ENCODE data around the gene RITA1.

The RITA1 gene

DNA sequence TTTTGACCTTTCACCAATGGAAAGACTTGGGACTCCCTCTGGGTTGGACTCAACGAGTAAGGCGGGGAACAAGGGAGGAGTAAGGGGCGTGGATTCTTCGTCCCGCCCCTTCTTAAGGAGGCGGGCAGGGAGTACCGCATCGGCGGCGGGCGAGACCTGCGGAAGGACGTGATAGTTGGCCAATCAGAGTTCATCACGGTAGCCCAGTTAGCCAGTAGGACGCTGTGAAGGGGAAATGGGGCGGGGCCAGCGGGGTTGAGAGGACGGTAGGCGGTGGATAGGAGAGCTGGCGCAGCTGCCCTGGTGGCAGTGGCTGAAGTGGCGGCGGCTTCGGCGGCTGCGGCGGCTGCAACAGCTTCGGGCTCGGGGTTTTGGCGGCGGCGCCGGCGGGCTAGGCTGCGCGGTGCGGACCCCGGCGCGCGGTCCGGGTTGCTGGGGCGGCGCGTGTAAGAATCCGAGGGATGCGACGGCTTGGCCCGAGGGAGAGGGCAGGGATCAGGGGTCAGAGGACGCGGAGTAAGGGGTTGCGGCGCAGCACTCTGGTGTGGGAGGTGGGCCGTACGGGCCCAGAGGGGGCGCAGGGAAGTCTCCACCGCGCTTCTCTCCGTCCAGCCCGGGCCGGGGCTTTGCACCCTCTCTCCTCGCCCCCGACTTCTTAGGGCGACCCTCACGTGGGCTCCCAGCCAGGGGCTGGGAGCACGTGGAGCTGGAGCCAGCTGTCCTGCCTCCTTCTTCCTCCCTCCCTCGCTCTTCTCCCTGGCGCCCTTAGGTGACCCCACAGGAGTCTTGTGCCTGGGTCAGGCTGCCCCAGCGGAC is 35.9 kb downstream of the RITA1 start, which contains the start of gene TPCN1:
Gene TPCN1, plus strand, starts transcription at position 284 of the 816 bp plus-strand sequence. CDS start 5,389 bp downstream, outside the sequence.
- peak within 1 kb of the TSS; percentile 94 for H3K4me3 ChIP-seq (ENCODE audit: low read depth, low read length)
- peak; percentile 100 for DNase-seq (ENCODE audit: low read depth)
- TF ChIP-seq POLR2A (IDR thresholded peaks at IDR 0.05; ENCODE audit: extremely low read depth, insufficient read length) (peak; percentile 98), MYC (IDR thresholded peaks at IDR 0.05; ENCODE audit: low read depth, low read length) (peak; percentile 96)
- TF ChIP-seq, protein P1, sequence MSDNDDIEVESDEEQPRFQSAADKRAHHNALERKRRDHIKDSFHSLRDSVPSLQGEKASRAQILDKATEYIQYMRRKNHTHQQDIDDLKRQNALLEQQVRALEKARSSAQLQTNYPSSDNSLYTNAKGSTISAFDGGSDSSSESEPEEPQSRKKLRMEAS (IDR thresholded peaks at IDR 0.05; ENCODE audit: low read depth, low read length) = peak; percentile 97
- TF ChIP-seq, protein P2, sequence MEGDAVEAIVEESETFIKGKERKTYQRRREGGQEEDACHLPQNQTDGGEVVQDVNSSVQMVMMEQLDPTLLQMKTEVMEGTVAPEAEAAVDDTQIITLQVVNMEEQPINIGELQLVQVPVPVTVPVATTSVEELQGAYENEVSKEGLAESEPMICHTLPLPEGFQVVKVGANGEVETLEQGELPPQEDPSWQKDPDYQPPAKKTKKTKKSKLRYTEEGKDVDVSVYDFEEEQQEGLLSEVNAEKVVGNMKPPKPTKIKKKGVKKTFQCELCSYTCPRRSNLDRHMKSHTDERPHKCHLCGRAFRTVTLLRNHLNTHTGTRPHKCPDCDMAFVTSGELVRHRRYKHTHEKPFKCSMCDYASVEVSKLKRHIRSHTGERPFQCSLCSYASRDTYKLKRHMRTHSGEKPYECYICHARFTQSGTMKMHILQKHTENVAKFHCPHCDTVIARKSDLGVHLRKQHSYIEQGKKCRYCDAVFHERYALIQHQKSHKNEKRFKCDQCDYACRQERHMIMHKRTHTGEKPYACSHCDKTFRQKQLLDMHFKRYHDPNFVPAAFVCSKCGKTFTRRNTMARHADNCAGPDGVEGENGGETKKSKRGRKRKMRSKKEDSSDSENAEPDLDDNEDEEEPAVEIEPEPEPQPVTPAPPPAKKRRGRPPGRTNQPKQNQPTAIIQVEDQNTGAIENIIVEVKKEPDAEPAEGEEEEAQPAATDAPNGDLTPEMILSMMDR (IDR thresholded peaks at IDR 0.05; ENCODE audit: low read depth, low read length) = no peak

DNA sequence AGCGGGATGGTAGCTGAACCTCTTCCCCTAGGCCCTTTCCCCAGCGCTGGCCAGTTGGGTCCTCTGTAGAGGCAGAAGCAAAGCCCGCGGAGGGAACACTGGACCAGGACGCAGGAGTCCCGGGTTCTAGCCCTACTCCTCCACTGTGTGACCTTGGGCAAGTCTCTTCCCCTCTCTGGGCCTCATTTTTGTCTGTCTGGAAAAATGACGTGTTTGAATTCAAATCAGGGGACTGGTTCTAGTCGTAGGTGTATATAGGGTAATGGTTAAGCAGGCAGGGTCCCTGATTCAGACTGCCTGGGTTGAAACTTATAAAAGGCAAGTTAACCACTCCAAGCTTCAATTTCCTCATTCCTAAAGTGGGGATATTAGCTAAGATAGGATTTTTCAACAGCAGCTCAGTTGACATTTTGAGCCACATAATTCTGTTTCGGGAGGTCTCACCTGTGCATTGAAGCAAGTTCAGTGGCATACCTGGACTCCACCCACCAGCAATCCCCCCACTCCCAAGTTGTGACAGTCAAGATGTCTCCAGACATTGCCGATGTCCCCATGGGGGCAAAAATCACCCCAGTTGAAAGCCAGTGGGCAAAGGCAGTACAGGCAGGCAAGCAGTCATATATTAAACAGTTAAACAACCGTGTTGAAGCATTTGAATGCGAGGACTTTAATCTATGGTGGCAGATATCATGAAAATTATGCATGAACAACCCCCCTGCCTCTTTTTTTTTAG is 36.6 kb downstream of the RITA1 start:
- DNase-seq (ENCODE audit: low read depth) = peak; percentile 32
- H3K4me3 ChIP-seq (ENCODE audit: low read depth, low read length) = peak overlapping the region; percentile 94
- TF ChIP-seq MYC (IDR thresholded peaks at IDR 0.05; ENCODE audit: low read depth, low read length) (no peak), POLR2A (IDR thresholded peaks at IDR 0.05; ENCODE audit: extremely low read depth, insufficient read length) (no peak)
- TF ChIP-seq, protein P2 (IDR thresholded peaks at IDR 0.05; ENCODE audit: low read depth, low read length) = no peak
- TF ChIP-seq, protein P1 (IDR thresholded peaks at IDR 0.05; ENCODE audit: low read depth, low read length) = no peak

GRCh38 chr12:113222730-113223531 is 37.4 kb downstream of the RITA1 start:
- H3K4me3 ChIP-seq (ENCODE audit: low read depth, low read length) = peak overlapping the region; percentile 94
- peak; percentile 60 for DNase-seq (ENCODE audit: low read depth)
- no peak for TF ChIP-seq POLR2A (IDR thresholded peaks at IDR 0.05; ENCODE audit: extremely low read depth, insufficient read length)

- TF ChIP-seq, protein P2 (IDR thresholded peaks at IDR 0.05; ENCODE audit: low read depth, low read length) = no peak
- TF ChIP-seq, protein P1 (IDR thresholded peaks at IDR 0.05; ENCODE audit: low read depth, low read length) = no peak
- TF ChIP-seq POLR2A (IDR thresholded peaks at IDR 0.05; ENCODE audit: extremely low read depth, insufficient read length) = no peak
- TF ChIP-seq MYC (IDR thresholded peaks at IDR 0.05; ENCODE audit: low read depth, low read length) = no peak
- no peak for DNase-seq (ENCODE audit: low read depth)
- H3K4me3 ChIP-seq (ENCODE audit: low read depth, low read length) = no peak overlapping the region
Measured at GRCh38 chr12:113224955-113225354, 39.4 kb downstream of the RITA1 start.

- H3K4me3 ChIP-seq (ENCODE audit: low read depth, low read length) = no peak overlapping the region
- DNase-seq (ENCODE audit: low read depth) = no peak
- TF ChIP-seq MYC (IDR thresholded peaks at IDR 0.05; ENCODE audit: low read depth, low read length) = no peak
- TF ChIP-seq, protein P1 (IDR thresholded peaks at IDR 0.05; ENCODE audit: low read depth, low read length) = no peak
- TF ChIP-seq POLR2A (IDR thresholded peaks at IDR 0.05; ENCODE audit: extremely low read depth, insufficient read length) = no peak
- TF ChIP-seq, protein P2 (IDR thresholded peaks at IDR 0.05; ENCODE audit: low read depth, low read length) = no peak
Measured at GRCh38 chr12:113226696-113227568, 41.4 kb downstream of the RITA1 start.

All from NB4 (cell line).